T-cell (primary cell): Measurements from ENCODE around the gene CC2D1B. TPM values are rescaled to one million over a fixed set of nuclear protein-coding genes. Genes with fewer than 3 reads are reported as not detected.

Experiments
- ATAC-seq, 4 experiments: fragments of 200-7000 bp in 3 of 4; fragments of 150-1000 bp in 1 of 4; cut with Tn5 transposase; replicated peaks in 1 of 4; 1 replicate in 3 of 4; 2 replicates in 1 of 4; pipeline ENCODE4 v1.10.0; 2021; ENCODE audit warnings: moderate library complexity in 3 of 4, mild to moderate bottlenecking in 2 of 4, moderate number of reproducible peaks in 1 of 4
- CTCF ChIA-PET, 2 donors: fragments of 300-600 bp; sonication (Branson Sonifier 250); formaldehyde crosslinking; loops; one replicate each; lab custom pipeline; 2022; ENCODE audit warnings: antibody characterized with exemption in 2 of 2; lab: Charles Lee
- POLR2A ChIA-PET, 2 donors: fragments of 300-600 bp; sonication (Branson Sonifier 250); formaldehyde crosslinking; loops; one replicate each; lab custom pipeline; 2022; ENCODE audit warnings: antibody characterized with exemption in 2 of 2; lab: Charles Lee
- DNase-seq, 35 experiments: peaks; one replicate each; pipeline versions ENCODE4 v3.0.0 to v3.0.0-alpha.2; 2013 to 2023
- H3K27ac ChIP-seq: one replicate; pipeline ENCODE4 v1.5.1; 2013; ENCODE audit warnings: low read length
- H3K27me3 ChIP-seq, 2 experiments: replicated peaks in 1 of 2; 1 replicate in 1 of 2; 2 replicates in 1 of 2; pipeline versions ENCODE4 v1.6.1 to v1.7.0; 2013; ENCODE audit warnings: low read length in 1 of 2, mixed read lengths in 1 of 2; ENCODE audit not compliant: control insufficient read depth in 2 of 2, insufficient read depth in 2 of 2; ENCODE audit errors: extremely low read depth in 1 of 2
- H3K36me3 ChIP-seq, 2 donors: 1 replicate in 1 of 2; 2 replicates in 1 of 2; pipeline versions ENCODE4 v1.6.1 to v1.7.0; 2013; ENCODE audit warnings: low read length in 1 of 2; ENCODE audit not compliant: control insufficient read depth in 2 of 2, insufficient read depth in 1 of 2; ENCODE audit errors: extremely low read depth in 1 of 2
- H3K4me1 ChIP-seq, 2 experiments: 1 replicate in 1 of 2; 2 replicates in 1 of 2; pipeline versions ENCODE4 v1.6.1 to v1.7.0; 2013; ENCODE audit warnings: low read length in 2 of 2, mixed read lengths in 1 of 2; ENCODE audit not compliant: insufficient read depth in 2 of 2, control insufficient read depth in 1 of 2; ENCODE audit errors: extremely low read depth in 1 of 2
- H3K4me3 ChIP-seq, 2 donors: 1 replicate in 1 of 2; 2 replicates in 1 of 2; pipeline versions ENCODE4 v1.5.1 to v1.7.0; 2013; ENCODE audit warnings: mild to moderate bottlenecking in 2 of 2, low read length in 1 of 2, moderate library complexity in 1 of 2; ENCODE audit not compliant: control insufficient read depth in 1 of 2; ENCODE audit errors: extremely low read depth in 1 of 2
- H3K9me3 ChIP-seq: 2 replicates; pipeline ENCODE4 v1.7.0; 2013
- H3K27ac Mint-ChIP-seq, 2 donors: one replicate each; pipeline ENCODE4 v1.8.0; 2020 to 2021; ENCODE audit warnings: mild to moderate bottlenecking in 2 of 2, mixed read lengths in 2 of 2
- H3K27me3 Mint-ChIP-seq, 2 donors: one replicate each; pipeline ENCODE4 v1.8.0; 2021 to 2022; ENCODE audit warnings: mixed read lengths in 2 of 2
- H3K36me3 Mint-ChIP-seq: one replicate; pipeline ENCODE4 v1.8.0; 2021; ENCODE audit warnings: mixed read lengths
- H3K4me1 Mint-ChIP-seq, 3 donors: one replicate each; pipeline ENCODE4 v1.8.0; 2020 to 2022; ENCODE audit warnings: mixed read lengths in 3 of 3, mild to moderate bottlenecking in 1 of 3
- H3K4me3 Mint-ChIP-seq, 3 donors: one replicate each; pipeline ENCODE4 v1.8.0; 2020 to 2022; ENCODE audit warnings: mild to moderate bottlenecking in 3 of 3, mixed read lengths in 3 of 3, moderate library complexity in 3 of 3
- H3K9me3 Mint-ChIP-seq, 3 donors: one replicate each; pipeline ENCODE4 v1.8.0; 2020 to 2022; ENCODE audit warnings: mixed read lengths in 3 of 3
- WGBS: methylation state at CpG from one replicate; pipeline ENCODE4 v1.1.5; 2013; ENCODE audit warnings: missing lambda C conversion rate; ENCODE audit not compliant: insufficient coverage; 5-methylcytosine and 5-hydroxymethylcytosine counted together
- total RNA-seq, 35 experiments: library from RNA in 6 of 35; stranded (reverse) in 6 of 35; fragments of 120-200 nt in 1 of 35; gene quantifications; one replicate each; pipeline versions ENCODE4 v1.2.1 to v1.2.4 and lab custom pipeline; 2013 to 2026

The CC2D1B gene, protein sequence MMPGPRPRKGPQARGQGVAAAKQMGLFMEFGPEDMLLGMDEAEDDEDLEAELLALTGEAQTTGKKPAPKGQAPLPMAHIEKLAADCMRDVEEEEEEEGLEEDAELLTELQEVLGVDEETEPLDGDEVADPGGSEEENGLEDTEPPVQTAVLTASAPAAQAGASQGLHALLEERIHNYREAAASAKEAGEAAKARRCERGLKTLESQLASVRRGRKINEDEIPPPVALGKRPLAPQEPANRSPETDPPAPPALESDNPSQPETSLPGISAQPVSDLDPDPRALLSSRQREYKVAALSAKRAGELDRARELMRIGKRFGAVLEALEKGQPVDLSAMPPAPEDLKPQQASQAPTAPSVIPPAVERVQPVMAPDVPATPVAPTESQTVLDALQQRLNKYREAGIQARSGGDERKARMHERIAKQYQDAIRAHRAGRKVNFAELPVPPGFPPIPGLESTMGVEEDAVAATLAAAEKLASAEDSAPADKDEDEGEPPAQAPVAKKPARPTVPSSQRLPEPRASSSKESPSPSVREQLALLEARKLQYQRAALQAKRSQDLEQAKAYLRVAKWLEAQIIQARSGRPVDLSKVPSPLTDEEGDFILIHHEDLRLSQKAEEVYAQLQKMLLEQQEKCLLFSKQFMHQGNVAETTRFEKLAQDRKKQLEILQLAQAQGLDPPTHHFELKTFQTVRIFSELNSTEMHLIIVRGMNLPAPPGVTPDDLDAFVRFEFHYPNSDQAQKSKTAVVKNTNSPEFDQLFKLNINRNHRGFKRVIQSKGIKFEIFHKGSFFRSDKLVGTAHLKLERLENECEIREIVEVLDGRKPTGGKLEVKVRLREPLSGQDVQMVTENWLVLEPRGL
- 10 to 100 TPM; 59.7 to 87.3 (median 83.6) TPM for total RNA-seq
- total RNA-seq (2013), result 47.8 TPM
- total RNA-seq (lab: John Stamatoyannopoulos, UW), result 63.4 to 227 (median 119) reads per million in 29 experiments

DNA sequence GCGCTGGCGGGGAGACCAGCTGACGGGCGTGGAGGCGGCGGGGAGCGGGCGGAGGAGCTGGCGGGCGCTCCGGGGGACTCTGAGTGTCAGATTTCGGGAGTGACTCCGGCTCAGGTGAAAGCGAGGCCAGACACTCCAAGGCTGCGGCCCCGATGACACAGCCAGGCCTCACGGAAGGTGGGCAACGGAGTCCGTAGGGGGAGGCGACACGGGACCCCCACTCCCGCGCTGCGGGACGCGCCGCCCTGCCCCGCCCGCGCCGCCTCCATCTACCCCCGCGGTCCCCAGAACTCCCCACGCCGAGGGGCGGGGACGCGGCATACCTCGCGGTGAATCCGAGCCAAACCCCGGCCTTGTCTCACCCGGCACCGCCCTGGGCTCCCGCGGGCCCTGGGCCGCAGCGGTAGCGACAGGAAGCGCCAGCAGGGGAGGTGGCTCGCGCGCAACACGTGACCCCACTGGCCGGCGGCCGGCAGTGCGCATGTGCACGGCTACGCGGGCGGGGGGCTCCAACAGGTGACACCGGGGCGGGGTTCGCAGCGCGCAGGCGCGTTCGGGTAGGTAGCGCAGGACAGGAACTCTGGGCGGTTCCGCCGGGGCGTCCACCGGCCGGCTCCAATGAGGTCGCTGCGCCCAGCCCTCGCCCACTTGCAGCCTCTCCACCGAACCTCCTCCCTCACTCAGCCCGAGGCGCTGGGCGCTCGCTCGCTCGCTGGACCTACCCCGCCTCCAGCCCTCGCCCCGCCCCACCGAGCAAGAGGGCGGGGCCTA lies at the start of gene CC2D1B:
TSS of gene CC2D1B (minus strand) at position 460 of the 771 bp plus-strand sequence. CDS start 1,585 bp downstream, outside the sequence.
- DNase-seq (peak; percentile 94 to 100 (median 98)), ATAC-seq (peak; percentile 88 to 90 (median 90))
- WGBS, result under 1% methylated on average over 90 of the region's 92 CpGs
- H3K27ac Mint-ChIP-seq, result peak within 1 kb of the TSS; percentile 93 to 94
- Histone ChIP-seq H3K4me3 (peak within 1 kb of the TSS; percentile 74 to 78), H3K27ac (peak within 1 kb of the TSS; percentile 80), H3K9me3 (no peaks in the 10 kb centered on the region), H3K27me3 (no peaks in the 10 kb centered on the region), H3K4me1 (peaks cover 18 to 57% of the 10 kb centered on the region in 2 experiments), H3K36me3 (peaks cover 6 to 29% of the 10 kb centered on the region in 2 donors)
- H3K4me1 Mint-ChIP-seq, result peaks cover 39 to 57% (median 56%) of the 10 kb centered on the region in 3 donors
- no peaks in the 10 kb centered on the region for H3K9me3 Mint-ChIP-seq
- H3K4me3 Mint-ChIP-seq, result peak within 1 kb of the TSS; percentile 93 to 96 (median 93)
- ChIA-PET POLR2A (interaction anchor here in 1 of 2 donors (0.6 kb wide), 2 partner anchors 9 to 319 kb away, joined by 3 to 4 read pairs; no protein-coding TSS in a partner anchor), CTCF (interaction anchor here in 1 of 2 donors (0.7 to 1.7 kb wide), 3 partner anchors 38 to 40 kb away, joined by 4 to 8 read pairs (median 5); partner anchors contain the start of genes ORC1 and PRPF38A)
- H3K27me3 Mint-ChIP-seq, result no peaks in the 10 kb centered on the region
- H3K36me3 Mint-ChIP-seq, result peaks cover 15% of the 10 kb centered on the region

DNA sequence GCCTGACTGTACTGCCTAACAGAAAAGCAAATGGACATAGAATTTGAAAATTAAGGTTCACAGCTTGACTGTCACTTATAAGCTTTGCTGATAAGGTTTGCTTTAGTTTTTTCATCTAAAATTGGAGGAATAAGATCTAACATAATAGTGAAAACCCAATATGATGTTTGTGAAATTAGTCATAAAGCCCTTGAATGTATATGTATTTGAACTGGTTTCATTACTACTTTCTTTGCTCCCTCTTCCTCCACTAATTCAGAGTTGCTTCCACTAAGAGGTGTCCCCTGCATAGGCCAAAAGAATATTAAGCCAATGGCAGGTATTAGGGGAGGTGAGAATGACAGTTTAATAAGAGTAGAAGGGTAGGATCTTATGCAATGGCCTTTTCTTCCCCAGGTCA lies 48.9 kb upstream of the CC2D1B start:
- peaks cover 20 to 29% (median 20%) of the 10 kb centered on the region in 3 donors for H3K4me1 Mint-ChIP-seq

DNA sequence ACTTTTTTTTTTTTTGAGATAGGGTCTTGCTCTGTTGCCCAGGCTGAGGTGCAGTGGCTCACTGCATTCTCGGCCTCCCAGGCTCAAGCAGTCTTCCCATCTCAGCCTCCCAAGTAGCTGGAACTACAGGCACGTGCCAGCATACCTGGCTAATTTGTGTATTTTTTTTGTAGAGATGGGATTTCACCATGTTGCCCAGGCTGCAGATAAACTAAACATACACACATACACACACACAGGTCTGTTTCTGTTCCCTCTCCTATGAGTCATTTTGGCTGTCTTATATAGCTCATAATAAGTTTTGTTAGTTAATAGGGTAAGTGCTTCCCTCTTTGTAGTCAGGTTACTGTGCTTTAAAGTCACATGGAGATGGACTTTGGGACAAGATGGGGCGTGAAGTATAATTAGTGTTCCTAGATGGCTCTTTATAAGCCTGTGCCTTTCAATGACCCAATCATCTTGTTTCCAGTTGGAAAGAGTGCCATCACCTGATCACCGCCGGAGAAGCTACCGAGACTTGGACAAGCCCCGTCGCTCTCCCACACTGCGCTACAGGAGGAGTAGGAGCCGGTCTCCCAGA lies 47.5 kb upstream of the CC2D1B start:
- DNase-seq, result no peak
- Histone ChIP-seq H3K9me3 (no peaks in the 10 kb centered on the region), H3K4me1 (peaks cover 0 to 7% of the 10 kb centered on the region in 2 experiments), H3K27me3 (no peaks in the 10 kb centered on the region), H3K4me3 (no peak overlapping the region), H3K27ac (no peak overlapping the region), H3K36me3 (peaks cover 12 to 92% of the 10 kb centered on the region in 2 donors)
- Mint-ChIP-seq H3K36me3 (peaks cover 64% of the 10 kb centered on the region), H3K4me1 (peaks cover 11 to 18% (median 17%) of the 10 kb centered on the region in 3 donors), H3K4me3 (no peak overlapping the region), H3K27me3 (no peaks in the 10 kb centered on the region), H3K9me3 (no peaks in the 10 kb centered on the region), H3K27ac (peak overlapping the region in 1 of 2 donors; percentile 16)
- ATAC-seq, result no peak
- ChIA-PET POLR2A (interaction anchor here in 1 of 2 donors (0.5 kb wide), 1 partner anchor 112 kb away, joined by 4 read pairs; no protein-coding TSS in a partner anchor), CTCF (no interaction called here)
- WGBS, result 100% methylated on average over 9 of the region's 10 CpGs

More for the DNA sequence above, 48.9 kb upstream of the CC2D1B start:
- no peaks in the 10 kb centered on the region for H3K27me3 ChIP-seq
- no peak overlapping the region for H3K27ac ChIP-seq
- H3K4me1 ChIP-seq, result peaks cover 9 to 15% of the 10 kb centered on the region in 2 experiments
- ATAC-seq, result no peak
- CTCF ChIA-PET, result interaction anchor here in 1 of 2 donors (1.2 kb wide), 1 partner anchor 9 kb away, joined by 3 read pairs; no protein-coding TSS in a partner anchor
- H3K36me3 Mint-ChIP-seq, result peaks cover 62% of the 10 kb centered on the region
- H3K4me3 Mint-ChIP-seq, result no peak overlapping the region
- DNase-seq, result no peak
- H3K9me3 Mint-ChIP-seq, result no peaks in the 10 kb centered on the region
- no peaks in the 10 kb centered on the region for H3K9me3 ChIP-seq
- POLR2A ChIA-PET, result interaction anchor here in 1 of 2 donors (1.2 kb wide), 1 partner anchor 10 kb away, joined by 3 read pairs; no protein-coding TSS in a partner anchor
- H3K4me3 ChIP-seq, result no peak overlapping the region
- H3K27ac Mint-ChIP-seq, result peak overlapping the region in 1 of 2 donors; percentile 24
- H3K36me3 ChIP-seq, result peaks cover 12 to 81% of the 10 kb centered on the region in 2 donors
- H3K27me3 Mint-ChIP-seq, result no peaks in the 10 kb centered on the region

DNA sequence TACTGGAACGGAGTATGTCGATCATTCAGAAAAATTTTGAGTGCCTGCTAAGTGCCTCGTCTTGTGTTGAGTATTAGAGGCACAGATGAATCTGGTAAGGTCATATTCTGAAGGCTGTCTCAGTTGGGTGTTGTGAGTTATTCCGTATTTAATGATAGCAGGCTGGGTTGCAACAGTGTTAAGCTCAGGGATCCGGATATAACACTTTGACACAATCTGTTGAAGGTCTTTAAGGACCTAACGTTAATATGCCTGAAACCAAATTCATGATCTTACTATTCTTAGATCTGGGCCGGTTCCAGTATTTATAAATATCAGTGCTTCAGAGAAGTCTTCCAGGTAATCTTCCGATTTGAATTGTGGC lies 39.0 kb upstream of the CC2D1B start:
- Histone ChIP-seq H3K4me3 (peak overlapping the region; percentile 74 to 96), H3K36me3 (peaks cover 0 to 32% of the 10 kb centered on the region in 2 donors), H3K4me1 (peaks cover 16 to 21% of the 10 kb centered on the region in 2 experiments), H3K27me3 (no peaks in the 10 kb centered on the region), H3K27ac (peak overlapping the region; percentile 92), H3K9me3 (no peaks in the 10 kb centered on the region)
- DNase-seq (no peak), ATAC-seq (no peak)
- Mint-ChIP-seq H3K27me3 (no peaks in the 10 kb centered on the region), H3K4me1 (peaks cover 38 to 49% (median 47%) of the 10 kb centered on the region in 3 donors), H3K9me3 (no peaks in the 10 kb centered on the region), H3K27ac (peak overlapping the region; percentile 97 to 98), H3K4me3 (peak overlapping the region; percentile 97 to 100 (median 100)), H3K36me3 (peaks cover 24% of the 10 kb centered on the region)
- CTCF ChIA-PET, result interaction anchor here (0.6 to 2.9 kb wide), 10 partner anchors 14 to 321 kb away, joined by 3 to 38 read pairs (median 4); partner anchors contain the start of genes CC2D1B (in 1 of the 2) and ZYG11B (in 1 of the 2)
- 0% methylated on average over 5 of the region's 8 CpGs for WGBS
- POLR2A ChIA-PET, result interaction anchor here (0.7 to 2.7 kb wide), 8 partner anchors 19 to 526 kb away, joined by 3 to 31 read pairs (median 3); no protein-coding TSS in a partner anchor
